Mesenchymal stem cell (in vitro differentiated cells and primary cell): Measurements from ENCODE around the gene PUM1.
"Not testable (repeated sequence)": the region's sequence is repeated elsewhere in the genome, so short reads cannot be mapped to it uniquely, and the experiment has no call there.

Source experiments
- DNase-seq: peaks from one replicate; pipeline ENCODE4 v3.0.0-alpha.2; 2013
- H2AFZ ChIP-seq: one replicate; pipeline ENCODE4 v1.6.1; 2013; ENCODE audit warnings: low read depth, mild to moderate bottlenecking, control low read depth, inconsistent platforms, low read length, moderate library complexity
- H2AK5ac ChIP-seq: 2 replicates; pipeline ENCODE4 v1.6.1; 2013; ENCODE audit warnings: low read length, moderate library complexity, mild to moderate bottlenecking, inconsistent platforms; ENCODE audit not compliant: severe bottlenecking
- H2BK120ac ChIP-seq: one replicate; pipeline ENCODE4 v1.6.1; 2013; ENCODE audit warnings: low read depth, mild to moderate bottlenecking, inconsistent platforms, low read length, moderate library complexity
- H2BK12ac ChIP-seq, 2 experiments: one replicate each; pipeline ENCODE4 v1.6.1; 2013; ENCODE audit warnings: inconsistent platforms in 2 of 2, low read length in 2 of 2, mild to moderate bottlenecking in 2 of 2, moderate library complexity in 2 of 2, control low read depth in 1 of 2
- H2BK15ac ChIP-seq: one replicate; pipeline ENCODE4 v1.6.1; 2013; ENCODE audit warnings: mild to moderate bottlenecking, low read depth, inconsistent platforms; ENCODE audit not compliant: poor library complexity, severe bottlenecking
- H2BK5ac ChIP-seq: 2 replicates; pipeline ENCODE4 v1.6.1; 2013; ENCODE audit warnings: low read depth, mild to moderate bottlenecking, low read length, control low read depth, inconsistent platforms; ENCODE audit not compliant: poor library complexity, severe bottlenecking
- H3K14ac ChIP-seq, 2 experiments: one replicate each; pipeline ENCODE4 v1.6.1; 2013; ENCODE audit warnings: inconsistent platforms in 2 of 2, low read length in 2 of 2, control low read depth in 1 of 2, mild to moderate bottlenecking in 1 of 2, moderate library complexity in 1 of 2
- H3K18ac ChIP-seq, 2 experiments: one replicate each; pipeline ENCODE4 v1.6.1; 2013; ENCODE audit warnings: inconsistent platforms in 2 of 2, low read length in 2 of 2, control low read depth in 1 of 2, low read depth in 1 of 2, mild to moderate bottlenecking in 1 of 2
- H3K23ac ChIP-seq, 2 experiments: one replicate each; pipeline ENCODE4 v1.6.1; 2013; ENCODE audit warnings: inconsistent platforms in 2 of 2, low read length in 2 of 2, mild to moderate bottlenecking in 2 of 2, moderate library complexity in 2 of 2, control low read depth in 1 of 2
- H3K27ac ChIP-seq: 2 replicates; pipeline ENCODE4 v1.5.1; 2013; ENCODE audit warnings: mild to moderate bottlenecking, moderate library complexity, low read length, control low read depth, inconsistent platforms; ENCODE audit not compliant: poor library complexity, severe bottlenecking
- H3K27me3 ChIP-seq, 2 experiments: 2 replicates each; pipeline versions ENCODE4 v1.6.1 to v1.7.0; 2013; ENCODE audit warnings: low read length in 2 of 2, mild to moderate bottlenecking in 2 of 2, moderate library complexity in 2 of 2, control low read depth in 1 of 2, inconsistent platforms in 1 of 2; ENCODE audit not compliant: control insufficient read depth in 1 of 2, insufficient read depth in 1 of 2
- H3K36me3 ChIP-seq, 2 experiments: 2 replicates each; pipeline versions ENCODE4 v1.6.1 to v1.7.0; 2013; ENCODE audit warnings: low read length in 2 of 2, control low read depth in 1 of 2, inconsistent platforms in 1 of 2, low read depth in 1 of 2, mild to moderate bottlenecking in 1 of 2; ENCODE audit not compliant: insufficient read depth in 2 of 2, control insufficient read depth in 1 of 2
- H3K4ac ChIP-seq, 2 experiments: one replicate each; pipeline ENCODE4 v1.6.1; 2013; ENCODE audit warnings: inconsistent platforms in 2 of 2, low read length in 2 of 2, mild to moderate bottlenecking in 2 of 2, moderate library complexity in 2 of 2, control low read depth in 1 of 2, low read depth in 1 of 2
- H3K4me1 ChIP-seq: 2 replicates; pipeline ENCODE4 v1.6.1; 2013; ENCODE audit warnings: low read depth, low read length, control low read depth; ENCODE audit not compliant: control insufficient read depth, insufficient read depth
- H3K4me2 ChIP-seq: 2 replicates; pipeline ENCODE4 v1.6.1; 2013; ENCODE audit warnings: low read length, mild to moderate bottlenecking, inconsistent platforms; ENCODE audit not compliant: poor library complexity, severe bottlenecking
- H3K4me3 ChIP-seq, 2 experiments: 2 replicates each; pipeline versions ENCODE4 v1.5.1 to v1.7.0; 2013; ENCODE audit warnings: low read length in 2 of 2, mild to moderate bottlenecking in 2 of 2, control low read depth in 1 of 2, low read depth in 1 of 2; ENCODE audit not compliant: insufficient read depth in 1 of 2
- H3K79me1 ChIP-seq: replicated peaks from 2 replicates; pipeline ENCODE4 v1.6.1; 2013; ENCODE audit warnings: mild to moderate bottlenecking, control low read depth, low read length, inconsistent platforms; ENCODE audit not compliant: poor library complexity, severe bottlenecking
- H3K9ac ChIP-seq: 2 replicates; pipeline ENCODE4 v1.7.0; 2013; ENCODE audit warnings: mild to moderate bottlenecking, low read length, moderate library complexity
- H3K9me3 ChIP-seq: 2 replicates; pipeline ENCODE4 v1.7.0; 2013; ENCODE audit warnings: mild to moderate bottlenecking, low read length; ENCODE audit not compliant: control insufficient read depth
- H4K8ac ChIP-seq: one replicate; pipeline ENCODE4 v1.6.1; 2013; ENCODE audit warnings: inconsistent platforms, mild to moderate bottlenecking, low read length, moderate library complexity
- H4K91ac ChIP-seq: one replicate; pipeline ENCODE4 v1.6.1; 2013; ENCODE audit warnings: mild to moderate bottlenecking, low read length, inconsistent platforms
- WGBS: methylation state at CpG from one replicate; pipeline ENCODE4 v1.1.7; 2013; ENCODE audit warnings: mixed read lengths; 5-methylcytosine and 5-hydroxymethylcytosine counted together

The PUM1 gene

GRCh38 chr1:31063631-31064030 lies 1.9 kb downstream of the PUM1 start:
- Histone ChIP-seq H3K36me3 (peaks cover 6 to 13% of the 10 kb centered on the region in 2 experiments), H2BK5ac (no peak overlapping the region), H3K9ac (peak overlapping the region; percentile 100), H3K14ac (no peak overlapping the region), H3K79me1 (no peaks in the 10 kb centered on the region), H2AFZ (no peak overlapping the region), H3K9me3 (no peaks in the 10 kb centered on the region), H3K4ac (no peak overlapping the region), H3K4me1 (peaks cover 9% of the 10 kb centered on the region), H3K27ac (no peak overlapping the region), H3K18ac (no peak overlapping the region), H3K4me2 (peak overlapping the region; percentile 47), H3K23ac (no peak overlapping the region), H2AK5ac (no peak overlapping the region), H4K8ac (no peak overlapping the region), H3K4me3 (peak overlapping the region in 1 of 2 experiments; percentile 99), H3K27me3 (no peaks in the 10 kb centered on the region), H2BK15ac (no peak overlapping the region), H4K91ac (no peak overlapping the region), H2BK120ac (no peak overlapping the region), H2BK12ac (no peak overlapping the region)
- peak; percentile 24 for DNase-seq
- WGBS = 33% methylated on average over 2 of the region's 4 CpGs

DNA sequence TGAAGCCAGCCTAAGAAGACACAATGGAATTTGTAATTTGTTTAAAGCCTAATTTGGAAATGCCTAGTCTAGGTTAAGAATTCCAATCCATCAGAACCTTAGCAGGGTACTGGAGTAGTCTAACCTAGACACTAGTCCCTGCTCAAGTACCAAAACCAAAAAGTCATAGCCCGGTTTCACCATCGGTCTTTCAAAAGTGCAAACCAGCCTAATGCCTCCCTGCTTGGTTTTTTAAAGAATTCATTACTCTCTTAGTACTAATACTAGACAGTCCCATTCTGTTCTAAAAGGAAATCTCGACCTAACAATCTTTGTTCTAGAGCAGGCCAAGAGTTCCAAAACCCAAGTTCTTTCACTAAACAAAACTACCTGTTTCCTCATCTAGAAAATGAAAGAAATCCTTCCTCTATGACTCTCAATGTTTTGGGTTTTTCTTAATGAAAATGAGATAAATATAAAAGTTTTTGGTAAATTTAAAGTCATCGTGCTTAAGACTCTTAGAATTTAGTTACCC lies 2.6 kb downstream of the PUM1 start:
- Histone ChIP-seq H2AFZ (no peak overlapping the region), H3K36me3 (peaks cover 10 to 18% of the 10 kb centered on the region in 2 experiments), H3K4me1 (peaks cover 10% of the 10 kb centered on the region), H3K18ac (no peak overlapping the region), H2BK5ac (no peak overlapping the region), H3K9me3 (no peaks in the 10 kb centered on the region), H3K14ac (no peak overlapping the region), H3K4ac (no peak overlapping the region), H4K8ac (no peak overlapping the region), H3K27ac (no peak overlapping the region), H3K4me3 (peak overlapping the region in 1 of 2 experiments; percentile 99), H4K91ac (no peak overlapping the region), H3K27me3 (no peaks in the 10 kb centered on the region), H2BK120ac (no peak overlapping the region), H2BK12ac (no peak overlapping the region), H2BK15ac (no peak overlapping the region), H3K23ac (no peak overlapping the region), H3K79me1 (no peaks in the 10 kb centered on the region), H3K9ac (peak overlapping the region; percentile 100), H3K4me2 (no peak overlapping the region), H2AK5ac (no peak overlapping the region)
- WGBS = 82% methylated on average over 3 of the region's 4 CpGs
- peak; percentile 20 for DNase-seq

DNA sequence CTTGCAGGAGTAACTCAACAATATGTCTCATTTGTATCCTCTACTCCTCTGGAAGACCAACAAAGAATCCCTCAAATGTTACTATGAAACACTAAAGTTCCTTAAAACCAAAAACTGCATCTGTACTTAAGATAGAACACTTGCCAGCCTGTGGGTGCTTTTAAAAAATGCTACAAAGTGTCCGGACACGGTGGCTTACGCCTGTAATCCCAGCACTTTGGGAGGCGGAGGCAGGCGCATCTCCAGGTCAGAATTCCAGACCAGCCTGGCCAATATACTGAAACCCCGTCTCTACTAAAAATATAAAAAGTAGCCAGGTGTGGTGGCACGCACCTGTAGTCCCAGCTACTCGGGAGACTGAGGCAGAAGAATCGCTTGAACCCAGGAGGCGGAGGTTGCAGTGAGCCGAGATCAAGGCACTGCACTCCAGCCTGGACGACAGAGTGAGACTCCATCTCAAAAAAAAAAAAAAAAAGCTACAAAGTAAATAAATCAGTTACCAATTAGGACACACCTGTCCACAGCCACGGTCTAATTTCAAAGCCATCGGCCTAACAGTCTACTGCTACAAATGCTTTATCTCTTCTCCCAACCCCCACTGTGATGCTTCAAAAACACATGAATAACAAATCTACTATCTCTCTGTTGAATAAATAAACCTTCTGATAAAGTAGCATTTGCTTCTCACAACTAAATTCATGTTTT lies 3.2 kb downstream of the PUM1 start:
- H3K9me3 ChIP-seq, H2AFZ ChIP-seq, H2AK5ac ChIP-seq, H2BK15ac ChIP-seq, H3K79me1 ChIP-seq, DNase-seq, H3K4me2 ChIP-seq, H2BK12ac ChIP-seq, H4K8ac ChIP-seq, H2BK5ac ChIP-seq, H3K27me3 ChIP-seq, H3K27ac ChIP-seq, H2BK120ac ChIP-seq, H4K91ac ChIP-seq, H3K23ac ChIP-seq, H3K4me1 ChIP-seq, H3K18ac ChIP-seq, H3K14ac ChIP-seq, H3K4ac ChIP-seq: not testable (repeated sequence)
- peak overlapping the region; percentile 100 for H3K9ac ChIP-seq
- WGBS = 85% methylated on average over 14 of the region's 14 CpGs
- peak overlapping the region in 1 of 2 experiments; percentile 99 for H3K4me3 ChIP-seq
- peaks cover 10 to 23% of the 10 kb centered on the region in 2 experiments for H3K36me3 ChIP-seq

- H3K4me1 ChIP-seq = peaks cover 10% of the 10 kb centered on the region
- H4K91ac ChIP-seq = no peak overlapping the region
- H3K18ac ChIP-seq = no peak overlapping the region
- H3K27me3 ChIP-seq = no peaks in the 10 kb centered on the region
- no peak overlapping the region for H3K4me2 ChIP-seq
- no peak overlapping the region for H2AK5ac ChIP-seq
- no peak overlapping the region for H3K14ac ChIP-seq
- WGBS = 98% methylated on average over 4 of the region's 4 CpGs
- no peak overlapping the region for H3K4me3 ChIP-seq
- H2BK120ac ChIP-seq = no peak overlapping the region
- H3K9ac ChIP-seq = no peak overlapping the region
- DNase-seq = no peak
- no peak overlapping the region for H4K8ac ChIP-seq
- H2BK12ac ChIP-seq = no peak overlapping the region
- H2AFZ ChIP-seq = no peak overlapping the region
- H3K36me3 ChIP-seq = peaks cover 28 to 47% of the 10 kb centered on the region in 2 experiments
- no peak overlapping the region for H2BK5ac ChIP-seq
- no peak overlapping the region for H3K23ac ChIP-seq
- no peak overlapping the region for H2BK15ac ChIP-seq
- H3K9me3 ChIP-seq = no peaks in the 10 kb centered on the region
- H3K27ac ChIP-seq = no peak overlapping the region
- H3K4ac ChIP-seq = no peak overlapping the region
- H3K79me1 ChIP-seq = no peaks in the 10 kb centered on the region
Measured at GRCh38 chr1:31058012-31058411, 7.5 kb downstream of the PUM1 start.
